Transverse colon (tissue), 4 donors: ENCODE data around the gene CFHR1. TPM values are rescaled to one million over a fixed set of nuclear protein-coding genes. Genes with fewer than 3 reads are reported as not detected.
"Not testable (repeated sequence)": the region's sequence is repeated elsewhere in the genome, so short reads cannot be mapped to it uniquely, and the experiment has no call there.

ENCODE experiments used
- DNase-seq: peaks from one replicate; pipeline ENCODE4 v3.0.0-alpha.2; 2019
- H3K27ac ChIP-seq, 4 donors: fragments of 200-600 bp; sonication (generic); 2 replicates each; pipeline ENCODE4 v1.5.1; 2016 to 2018; ENCODE audit warnings: inconsistent platforms in 4 of 4
- H3K27me3 ChIP-seq: fragments of 200-600 bp; sonication (generic); 2 replicates; pipeline ENCODE4 v1.5.1; 2017; ENCODE audit warnings: inconsistent platforms
- H3K36me3 ChIP-seq, 4 donors: fragments of 200-600 bp; sonication (generic); 2 replicates each; pipeline ENCODE4 v1.5.1; 2017 to 2019; ENCODE audit warnings: inconsistent platforms in 4 of 4
- H3K4me1 ChIP-seq, 4 donors: fragments of 200-600 bp; sonication (generic); 2 replicates each; pipeline ENCODE4 v1.5.1; 2017 to 2020; ENCODE audit warnings: inconsistent platforms in 4 of 4
- H3K4me3 ChIP-seq, 4 donors: fragments of 200-600 bp; sonication (generic); 1 replicate in 1 of 4; 2 replicates in 3 of 4; pipeline versions ENCODE4 v1.5.1 to v1.6.1; 2017 to 2019; ENCODE audit warnings: inconsistent platforms in 4 of 4
- H3K9me3 ChIP-seq, 2 donors: fragments of 200-600 bp; sonication (generic); 2 replicates each; pipeline ENCODE4 v1.5.1; 2017 to 2019; ENCODE audit warnings: inconsistent platforms in 2 of 2
- EP300 ChIP-seq: sonication (generic); formaldehyde crosslinking; IDR thresholded peaks from one replicate; pipeline ENCODE4 v1.6.1; 2017; ENCODE audit warnings: antibody characterized with exemption, low read depth
- POLR2A ChIP-seq: fragments of 450-650 bp; IDR thresholded peaks from one replicate; pipeline ENCODE4 v1.6.1; 2016; ENCODE audit warnings: antibody characterized with exemption, mild to moderate bottlenecking, moderate library complexity
- POLR2AphosphoS5 ChIP-seq, 3 donors: sonication (generic); formaldehyde crosslinking; IDR thresholded peaks; one replicate each; pipeline ENCODE4 v1.6.1; 2016; ENCODE audit warnings: antibody characterized with exemption in 3 of 3
- WGBS, 2 donors: methylation state at CpG; one replicate each; pipeline ENCODE4 v1.1.5; 2018; ENCODE audit warnings: low coverage in 1 of 2; 5-methylcytosine and 5-hydroxymethylcytosine counted together
- in situ Hi-C, 4 donors: fragments of 200-750 bp; cut with MboI; loops; one replicate each; pipeline versions ENCODE4 v1.15.0 to v1.15.1; 2017; ENCODE audit warnings: low sequenced_read_pairs in 3 of 4, low pct_ligation_motif_present in 1 of 4, low pct_unique_long_range_greater_than_20kb in 1 of 4
- intact Hi-C: fragments of 100-400 bp; cut with DNase I; formaldehyde crosslinking; loops from one replicate; pipeline ENCODE4 v1.15.1; 2023; ENCODE audit warnings: low total_unique reads
- total RNA-seq, 4 donors: library from RNA; depleted of rRNA; stranded (reverse); fragments of >200 nt; gene quantifications; one replicate each; pipeline ENCODE4 v1.1.0, GENCODE V29; 2016
- TF ChIP-seq, protein P1 (sequence below), 5 experiments: fragments of 200-600 bp in 3 of 5; fragments of 450-650 bp in 2 of 5; sonication (generic) in 3 of 5; IDR thresholded peaks; 1 replicate in 2 of 5; 2 replicates in 3 of 5; pipeline ENCODE4 v1.5.1; 2016 to 2017; ENCODE audit warnings: antibody characterized with exemption in 5 of 5, inconsistent platforms in 3 of 5, mild to moderate bottlenecking in 2 of 5, moderate library complexity in 1 of 5

Gene CFHR1
- total RNA-seq, 4 donors from 2014 or later, result not detected

- Histone ChIP-seq H3K36me3 (no peaks in the 10 kb centered on the region), H3K27ac (no peak overlapping the region), H3K4me1 (no peaks in the 10 kb centered on the region), H3K4me3 (no peak overlapping the region), H3K9me3 (no peaks in the 10 kb centered on the region), H3K27me3 (no peaks in the 10 kb centered on the region)
- in situ Hi-C loops (no loop called here), intact Hi-C loops (no loop called here)
- 87% methylated on average over 22 of the region's 22 CpGs; no CpG with 5 or more reads in 1 of the 2 donors for WGBS, 2 donors
- TF ChIP-seq POLR2AphosphoS5 (IDR thresholded peaks at IDR 0.05), result no peak
- TF ChIP-seq, protein P1, sequence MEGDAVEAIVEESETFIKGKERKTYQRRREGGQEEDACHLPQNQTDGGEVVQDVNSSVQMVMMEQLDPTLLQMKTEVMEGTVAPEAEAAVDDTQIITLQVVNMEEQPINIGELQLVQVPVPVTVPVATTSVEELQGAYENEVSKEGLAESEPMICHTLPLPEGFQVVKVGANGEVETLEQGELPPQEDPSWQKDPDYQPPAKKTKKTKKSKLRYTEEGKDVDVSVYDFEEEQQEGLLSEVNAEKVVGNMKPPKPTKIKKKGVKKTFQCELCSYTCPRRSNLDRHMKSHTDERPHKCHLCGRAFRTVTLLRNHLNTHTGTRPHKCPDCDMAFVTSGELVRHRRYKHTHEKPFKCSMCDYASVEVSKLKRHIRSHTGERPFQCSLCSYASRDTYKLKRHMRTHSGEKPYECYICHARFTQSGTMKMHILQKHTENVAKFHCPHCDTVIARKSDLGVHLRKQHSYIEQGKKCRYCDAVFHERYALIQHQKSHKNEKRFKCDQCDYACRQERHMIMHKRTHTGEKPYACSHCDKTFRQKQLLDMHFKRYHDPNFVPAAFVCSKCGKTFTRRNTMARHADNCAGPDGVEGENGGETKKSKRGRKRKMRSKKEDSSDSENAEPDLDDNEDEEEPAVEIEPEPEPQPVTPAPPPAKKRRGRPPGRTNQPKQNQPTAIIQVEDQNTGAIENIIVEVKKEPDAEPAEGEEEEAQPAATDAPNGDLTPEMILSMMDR (IDR thresholded peaks at IDR 0.05), result no peak
- no peak for DNase-seq
Observed at GRCh38 chr1:196808529-196809235, 10.8 kb upstream of the CFHR1 start.

DNA sequence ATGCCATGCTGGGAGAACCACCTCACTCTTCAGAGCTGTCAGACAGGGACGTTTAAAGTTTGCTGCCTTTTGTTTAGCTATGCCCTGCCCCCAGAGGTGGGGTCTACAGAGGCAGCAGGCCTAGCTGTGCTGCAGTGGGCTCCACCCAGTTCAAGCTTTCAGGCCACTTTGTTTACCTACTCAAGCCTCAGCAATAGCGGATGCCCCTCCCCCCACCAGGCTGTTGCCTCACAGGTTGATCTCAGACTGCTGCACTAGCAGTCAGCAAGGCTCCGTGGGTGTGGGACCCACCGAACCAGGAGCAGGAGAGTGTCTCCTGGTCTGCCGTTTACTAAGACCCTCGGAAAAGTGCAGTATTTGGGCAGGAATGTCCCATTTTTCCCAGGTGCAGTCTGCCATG is 2.1 kb upstream of the CFHR1 start:
- H3K27ac ChIP-seq, intact Hi-C loops, DNase-seq, H3K4me1 ChIP-seq, in situ Hi-C loops, H3K4me3 ChIP-seq, H3K27me3 ChIP-seq, H3K36me3 ChIP-seq, H3K9me3 ChIP-seq: not testable (repeated sequence)
- WGBS, 2 donors, result 69% methylated on average over 6 of the region's 6 CpGs; no CpG with 5 or more reads in 1 of the 2 donors

GRCh38 chr1:196827860-196828259 is 8.3 kb downstream of the CFHR1 start:
- H3K36me3 ChIP-seq, DNase-seq, intact Hi-C loops, H3K4me3 ChIP-seq, in situ Hi-C loops, H3K27ac ChIP-seq, H3K4me1 ChIP-seq, H3K27me3 ChIP-seq, H3K9me3 ChIP-seq: not testable (repeated sequence)
- TF ChIP-seq, protein P1 (IDR thresholded peaks at IDR 0.05), result peak in 2 of 5 experiments; percentile 9 to 33
- WGBS, 2 donors, result 2 to 5% methylated on average over 4 of the region's 4 CpGs

GRCh38 chr1:196849613-196850492 is 30.3 kb downstream of the CFHR1 start:
- H3K27me3 ChIP-seq, intact Hi-C loops, H3K4me3 ChIP-seq, H3K36me3 ChIP-seq, H3K27ac ChIP-seq, H3K9me3 ChIP-seq, H3K4me1 ChIP-seq, in situ Hi-C loops, DNase-seq: not testable (repeated sequence)
- WGBS, 2 donors, result 54 to 79% methylated on average over 2 to 3 of the region's 4 CpGs

- Histone ChIP-seq H3K36me3 (no peaks in the 10 kb centered on the region), H3K9me3 (no peaks in the 10 kb centered on the region), H3K4me3 (no peak overlapping the region), H3K27me3 (no peaks in the 10 kb centered on the region), H3K4me1 (no peaks in the 10 kb centered on the region), H3K27ac (no peak overlapping the region)
- WGBS, 2 donors, result 53 to 72% methylated on average over 3 to 6 of the region's 6 CpGs
- DNase-seq, result no peak
- intact Hi-C loops (no loop called here), in situ Hi-C loops (no loop called here)
- no peak for TF ChIP-seq POLR2A
- TF ChIP-seq EP300, result no peak
- no peak for TF ChIP-seq POLR2AphosphoS5 (IDR thresholded peaks at IDR 0.05)
- TF ChIP-seq, protein P1 (IDR thresholded peaks at IDR 0.05), result no peak
Observed at GRCh38 chr1:196856053-196856452, 36.5 kb downstream of the CFHR1 start.
